GM18951 (cell line): ENCODE results near the gene SKIDA1.

Experiments used
- POLR2A ChIP-seq: IDR thresholded peaks from 4 replicates; pipeline ENCODE4 v1.6.1; 2011; ENCODE audit warnings: mild to moderate bottlenecking; ENCODE audit not compliant: insufficient read length, insufficient read depth; ENCODE audit errors: extremely low read depth
- in situ Hi-C: fragments of 300-500 bp; cut with MboI; formaldehyde crosslinking; loops from one replicate; pipeline ENCODE4 v1.12.0; 2022; ENCODE audit warnings: low sequenced_read_pairs, mixed read lengths, inconsistent platforms; ENCODE audit not compliant: unreplicated experiment

Gene SKIDA1

DNA sequence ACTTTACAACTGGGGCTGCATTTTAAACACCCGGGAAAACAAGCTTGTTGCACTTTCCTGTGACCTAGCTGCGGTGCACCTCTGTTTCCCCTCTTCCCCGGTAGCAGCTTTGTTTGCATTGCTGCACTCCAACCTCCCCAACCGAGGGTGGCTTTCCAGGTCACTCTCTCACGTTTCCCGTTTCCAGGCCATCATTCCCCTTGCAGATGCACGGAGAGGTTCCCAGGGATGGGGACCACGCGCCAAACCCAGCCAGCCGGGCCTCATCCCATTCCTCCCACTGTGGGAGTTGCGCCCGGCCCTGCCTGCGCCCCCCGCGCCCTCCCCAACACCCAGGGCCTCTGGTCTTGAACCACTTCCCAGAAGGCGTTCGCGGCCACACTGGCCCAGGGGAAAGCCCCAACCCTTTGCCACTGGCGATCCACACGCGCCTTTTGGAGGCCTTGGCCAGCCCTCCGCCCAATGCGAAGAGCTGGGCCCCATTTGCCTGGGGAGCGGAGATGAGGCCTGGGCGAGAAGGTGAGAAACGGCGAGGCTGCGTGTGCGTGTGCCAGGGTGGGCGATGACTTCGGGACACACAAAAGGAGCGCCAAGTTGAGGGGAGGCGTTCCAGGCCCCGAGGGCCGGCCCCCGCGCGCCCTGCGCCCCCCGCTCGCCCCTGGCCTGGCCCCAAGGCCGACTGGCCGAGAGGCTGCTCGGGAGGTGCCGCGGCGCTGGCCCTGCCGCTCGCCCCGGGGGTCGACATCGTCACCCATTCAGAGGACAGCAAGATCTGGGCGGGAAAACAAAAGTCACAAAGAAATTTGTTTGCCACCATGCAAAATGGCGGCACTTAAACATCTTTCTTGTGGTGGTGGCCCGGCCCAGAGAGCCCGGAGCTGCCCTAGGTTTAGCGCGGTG lies 15.9 kb downstream of the SKIDA1 start:
- in situ Hi-C loops = no loop called here
- no peak for TF ChIP-seq POLR2A

DNA sequence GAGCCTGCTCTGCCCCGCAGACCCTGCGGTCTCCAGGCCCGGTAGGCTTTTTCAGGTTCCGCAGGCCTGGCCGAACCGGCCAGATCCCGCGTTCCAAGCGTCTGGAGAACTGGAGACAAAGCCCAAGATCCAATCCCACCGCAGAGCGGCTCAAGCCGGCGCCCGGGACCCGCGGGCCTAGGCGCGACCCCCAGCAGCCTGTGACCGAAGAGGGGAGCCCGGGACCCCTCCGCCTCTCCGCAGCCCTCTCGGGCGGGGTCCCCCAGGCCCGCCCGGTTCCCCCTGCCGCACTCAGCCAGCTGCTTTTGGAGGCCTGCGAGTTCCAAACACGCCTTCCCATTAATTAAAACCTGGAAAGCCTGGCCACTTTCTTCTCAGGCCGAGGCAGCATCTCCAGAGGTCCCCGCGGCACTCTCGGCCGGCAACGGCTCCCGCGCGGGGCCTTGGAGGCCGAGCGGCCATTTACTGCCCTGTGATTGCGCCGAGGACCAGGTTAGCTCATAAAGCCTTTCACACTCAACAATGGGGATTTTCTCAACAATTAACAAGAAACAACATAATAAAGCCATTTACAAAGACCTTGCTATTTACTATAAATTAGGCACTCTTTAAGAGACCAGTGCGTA lies 16.7 kb downstream of the SKIDA1 start:
- no peak for TF ChIP-seq POLR2A
- in situ Hi-C loops = no loop called here

DNA sequence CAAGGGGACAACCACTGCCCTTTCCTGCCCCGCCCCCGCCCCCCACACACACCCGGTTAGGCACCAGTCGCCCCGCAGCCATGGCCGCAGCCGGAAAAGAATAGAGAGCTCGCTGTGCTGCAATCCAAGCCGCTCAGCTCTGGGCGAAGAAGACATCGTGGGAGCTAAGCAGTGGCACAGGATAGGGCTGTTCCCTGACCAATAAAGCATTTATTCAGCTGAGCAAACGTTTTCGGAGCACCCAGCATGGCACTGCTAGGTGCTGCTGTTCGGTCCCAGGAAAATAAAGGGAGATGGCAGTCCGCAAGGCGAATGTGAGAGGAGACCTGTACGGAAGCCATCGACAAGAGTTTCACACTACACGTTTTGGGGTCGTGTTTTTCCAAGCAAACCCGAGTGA lies 18.3 kb downstream of the SKIDA1 start:
- in situ Hi-C loops = no loop called here
- TF ChIP-seq POLR2A = no peak

GRCh38 chr10:21506351-21506750 lies 19.1 kb downstream of the SKIDA1 start:
- in situ Hi-C loops = no loop called here
- TF ChIP-seq POLR2A = no peak

DNA sequence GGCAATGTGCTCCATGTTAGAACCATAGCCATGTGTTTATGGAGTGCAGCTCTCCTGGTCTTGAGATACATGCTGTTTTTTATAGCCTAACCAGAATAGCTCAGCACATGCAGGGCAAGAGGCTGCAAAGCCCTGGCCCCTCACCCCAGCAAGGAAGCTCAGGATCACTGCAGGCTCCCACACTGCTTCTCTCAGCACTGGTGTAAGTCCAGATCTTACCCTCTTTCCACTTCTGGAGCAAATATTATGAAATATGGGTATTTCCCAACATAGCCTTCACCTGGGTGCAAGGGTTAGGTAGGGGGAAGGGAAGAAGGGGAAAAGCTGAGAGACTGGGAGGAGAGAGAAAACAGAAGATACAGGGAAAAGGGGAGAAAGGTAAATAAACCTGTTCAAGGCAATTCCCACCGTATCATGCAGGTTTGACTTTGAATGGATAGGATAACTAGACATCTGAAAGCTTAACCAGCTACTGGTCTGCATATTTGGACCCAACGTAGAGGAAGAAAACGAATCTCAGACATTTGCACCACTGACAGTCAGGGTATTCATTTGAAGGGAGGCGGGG lies 19.7 kb downstream of the SKIDA1 start:
- in situ Hi-C loops = no loop called here
- no peak for TF ChIP-seq POLR2A

DNA sequence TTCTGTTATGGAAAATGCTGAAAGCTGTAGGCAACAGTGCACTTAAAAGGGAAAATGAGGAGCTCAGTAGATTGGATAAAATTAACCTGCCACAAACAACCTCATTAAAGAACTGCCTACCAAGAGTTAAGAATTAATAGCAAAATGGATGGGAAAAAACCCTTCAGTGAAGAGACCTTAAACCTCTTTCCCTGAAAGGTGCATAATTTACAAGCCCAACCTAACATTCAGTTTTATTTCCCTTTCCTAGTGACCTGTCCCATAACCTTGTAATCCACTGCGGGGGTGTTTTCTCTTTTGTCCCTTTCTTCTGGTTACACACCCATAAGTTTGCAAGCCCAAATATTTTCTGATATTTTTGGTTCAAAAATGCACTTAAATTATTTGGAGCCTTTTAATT lies 21.9 kb downstream of the SKIDA1 start:
- in situ Hi-C loops = no loop called here
- no peak for TF ChIP-seq POLR2A

- no peak for TF ChIP-seq POLR2A
- in situ Hi-C loops = no loop called here
Measured at GRCh38 chr10:21502348-21502740, 23.1 kb downstream of the SKIDA1 start.

DNA sequence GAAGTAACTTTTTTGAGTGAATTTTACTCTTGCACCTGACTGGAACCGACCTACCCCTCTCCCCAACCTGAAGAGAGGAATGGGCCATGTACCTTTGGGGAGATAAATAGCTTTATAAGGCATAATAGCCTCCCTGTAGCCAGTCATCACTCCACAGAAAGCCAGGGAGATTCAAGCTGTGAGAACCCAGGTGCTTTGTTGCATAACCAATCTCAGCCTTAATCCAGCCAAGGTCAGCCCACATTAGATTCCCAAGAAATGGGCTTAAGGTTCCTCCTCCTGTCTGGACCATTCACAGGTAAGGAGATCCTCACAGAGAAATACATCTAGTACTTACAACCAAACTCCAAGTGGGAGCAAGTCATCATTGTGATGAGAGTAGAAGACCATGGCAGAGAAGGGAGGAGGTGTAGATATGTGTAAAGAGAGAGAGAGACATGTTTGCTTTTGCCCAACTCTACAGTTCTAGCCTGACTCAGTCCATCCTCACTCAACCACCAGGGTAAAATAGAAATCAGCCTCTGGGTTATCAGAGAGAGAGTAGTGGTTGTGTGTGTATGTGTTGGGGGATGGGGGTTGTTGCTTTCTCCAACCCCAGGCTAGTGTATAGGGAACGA lies 23.6 kb downstream of the SKIDA1 start:
- in situ Hi-C loops = no loop called here
- no peak for TF ChIP-seq POLR2A

GRCh38 chr10:21501091-21501490 lies 24.4 kb downstream of the SKIDA1 start:
- in situ Hi-C loops = no loop called here
- no peak for TF ChIP-seq POLR2A

GRCh38 chr10:21500578-21500910 lies 24.9 kb downstream of the SKIDA1 start:
- TF ChIP-seq POLR2A = no peak

DNA sequence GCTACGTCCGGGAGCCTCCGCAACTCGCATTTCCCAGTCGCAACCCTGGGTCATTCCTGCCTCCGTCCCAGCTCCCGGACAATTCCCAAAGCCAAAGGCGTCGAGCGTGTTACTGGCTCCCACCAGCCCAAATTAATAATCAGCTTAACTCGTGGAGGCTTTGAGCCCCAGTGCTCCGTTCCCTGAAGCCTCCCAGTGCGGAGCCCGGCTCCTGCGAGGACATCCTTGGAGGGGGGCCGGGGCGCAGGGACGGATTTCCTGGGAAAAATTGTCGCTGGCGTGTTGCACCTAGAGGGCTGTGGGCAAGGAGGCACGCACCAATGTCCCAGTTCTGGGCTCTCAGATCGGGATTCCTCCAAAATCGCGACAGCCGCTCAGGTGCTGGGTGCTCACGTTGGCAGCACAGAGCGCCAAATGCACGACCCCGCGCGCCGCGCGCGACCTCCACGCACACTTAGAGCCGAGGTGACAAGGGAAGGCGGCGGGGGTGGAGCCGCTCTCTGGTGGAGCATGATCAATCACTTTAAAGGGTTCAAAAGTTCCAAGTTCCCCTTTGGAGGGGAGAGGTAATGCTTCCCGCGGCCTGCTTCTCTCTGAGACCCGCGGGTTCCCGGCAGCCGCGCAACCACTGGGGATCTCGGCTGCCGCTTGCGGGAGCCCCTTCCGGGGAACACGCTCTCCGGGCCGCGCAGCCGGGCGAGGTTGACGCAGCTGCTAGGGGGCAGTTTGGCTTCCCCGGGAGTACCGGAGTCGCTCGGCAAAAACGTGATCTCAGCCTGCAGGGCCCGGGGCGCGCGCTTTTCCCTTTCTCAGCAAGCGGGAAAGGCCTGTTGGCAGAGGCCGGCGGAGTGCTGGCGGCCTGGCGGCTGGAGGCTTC lies 25.5 kb downstream of the SKIDA1 start:
- TF ChIP-seq POLR2A = no peak
- in situ Hi-C loops = loop anchor here (10.0 to 25.0 kb wide), 2 partner anchors 235 to 462 kb away; no protein-coding TSS in a partner anchor

More at GRCh38 chr10:21500578-21500910, 24.9 kb downstream of the SKIDA1 start:
- in situ Hi-C loops = no loop called here

- in situ Hi-C loops = loop anchor here (10.0 to 25.0 kb wide), 2 partner anchors 236 to 463 kb away; no protein-coding TSS in a partner anchor
- no peak for TF ChIP-seq POLR2A
Measured at GRCh38 chr10:21498986-21499385, 26.5 kb downstream of the SKIDA1 start.

DNA sequence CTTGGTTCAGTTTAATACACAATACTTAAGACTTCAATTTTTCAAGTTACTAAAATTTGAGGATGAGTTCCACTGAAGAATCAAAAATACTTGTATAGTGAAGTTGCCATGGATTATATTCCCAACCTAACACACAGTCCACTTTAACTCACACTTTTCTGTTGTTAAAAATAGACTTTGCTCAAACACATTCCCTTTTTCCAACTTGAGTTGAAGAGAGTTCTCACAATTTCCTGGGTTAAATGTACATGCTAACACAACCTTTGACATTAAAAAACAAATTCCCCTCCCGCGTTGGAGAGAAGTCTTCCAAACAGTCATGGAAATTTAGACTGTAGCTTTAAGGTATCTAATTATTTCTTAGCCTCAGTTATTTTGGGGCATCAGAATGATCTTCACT lies 27.1 kb downstream of the SKIDA1 start:
- in situ Hi-C loops = loop anchor here (10.0 to 25.0 kb wide), 2 partner anchors 236 to 464 kb away; no protein-coding TSS in a partner anchor
- TF ChIP-seq POLR2A = no peak
